Endothelial cell of umbilical vein (primary cell): ENCODE measurements around the gene UBASH3B. TPM values are rescaled to one million over a fixed set of nuclear protein-coding genes. Genes with fewer than 3 reads are reported as not detected.

Experiments
- BruUV-seq: library from RNA; stranded (reverse); fragments of 400-500 nt; replicated peaks from 2 replicates; lab custom pipeline; 2021; lab: Mats Ljungman, UMichigan
- CTCF ChIA-PET: fragments of 300-600, 350-600 bp; sonication (Branson Sonifier 250); formaldehyde crosslinking; loops from one replicate; lab custom pipeline; 2021; ENCODE audit warnings: antibody characterized with exemption, inconsistent platforms; lab: Charles Lee
- POLR2A ChIA-PET: fragments of 300-600, 350-600 bp; sonication (Branson Sonifier 250); formaldehyde crosslinking; loops from one replicate; lab custom pipeline; 2021; ENCODE audit warnings: antibody characterized with exemption, inconsistent platforms; lab: Charles Lee
- DNase-seq: peaks from one replicate; pipeline ENCODE4 v3.0.0-alpha.2; 2011; ENCODE audit warnings: low read depth, low spot score
- FAIRE-seq: peaks from 2 replicates; lab custom pipeline; 2011; peaks lifted over from hg19 to GRCh38; lab: Jason Lieb, UNC
- H2AFZ ChIP-seq: 2 replicates; pipeline ENCODE4 v1.6.0; 2012; ENCODE audit warnings: low read depth, low read length, control low read depth, inconsistent platforms
- H3K27ac ChIP-seq: 2 replicates; pipeline ENCODE4 v1.5.1; 2011; ENCODE audit warnings: low read depth, mild to moderate bottlenecking, control low read depth, low read length, moderate library complexity; ENCODE audit not compliant: insufficient read depth
- H3K27me3 ChIP-seq, 2 experiments: 2 replicates each; pipeline versions ENCODE4 v1.6.0 to v1.6.1; 2011; ENCODE audit warnings: low read length in 2 of 2, mixed read lengths in 1 of 2; ENCODE audit not compliant: control insufficient read depth in 2 of 2, insufficient read depth in 2 of 2
- H3K36me3 ChIP-seq, 2 experiments: 2 replicates in 1 of 2; 3 replicates in 1 of 2; pipeline ENCODE4 v1.5.1; 2011; ENCODE audit warnings: low read length in 2 of 2, mild to moderate bottlenecking in 1 of 2, moderate library complexity in 1 of 2; ENCODE audit not compliant: control insufficient read depth in 2 of 2, insufficient read depth in 2 of 2; ENCODE audit errors: extremely low read depth in 1 of 2
- H3K4me1 ChIP-seq: 3 replicates; pipeline ENCODE4 v1.5.1; 2011; ENCODE audit warnings: mild to moderate bottlenecking, low read length; ENCODE audit not compliant: control insufficient read depth, insufficient read depth; ENCODE audit errors: extremely low read depth
- H3K4me2 ChIP-seq: 2 replicates; pipeline ENCODE4 v1.6.1; 2011; ENCODE audit warnings: low read length, control low read depth, mixed read lengths; ENCODE audit not compliant: insufficient read depth
- H3K4me3 ChIP-seq, 3 experiments: fragments of 200-600 bp in 1 of 3; sonication (generic), shearing (Covaris generic) in 1 of 3; replicated peaks in 1 of 3; 2 replicates each; pipeline ENCODE4 v1.5.1; 2011 to 2016; ENCODE audit warnings: control low read depth in 3 of 3, low read length in 3 of 3, mild to moderate bottlenecking in 2 of 3, inconsistent platforms in 1 of 3, low read depth in 1 of 3, moderate library complexity in 1 of 3; ENCODE audit not compliant: insufficient read depth in 1 of 3
- H3K79me2 ChIP-seq: 2 replicates; pipeline ENCODE4 v1.6.0; 2012; ENCODE audit warnings: low read length, inconsistent platforms; ENCODE audit not compliant: control insufficient read depth, insufficient read depth
- H3K9ac ChIP-seq: replicated peaks from 2 replicates; pipeline ENCODE3; 2011; ENCODE audit warnings: low read length, control low read depth; ENCODE audit not compliant: insufficient read depth; ENCODE audit errors: extremely low read depth
- H3K9me1 ChIP-seq: replicated peaks from 3 replicates; pipeline ENCODE4 v1.6.0; 2011; ENCODE audit warnings: mild to moderate bottlenecking, low read length; ENCODE audit not compliant: control insufficient read depth, insufficient read depth; ENCODE audit errors: extremely low read depth
- H3K9me3 ChIP-seq: replicated peaks from 2 replicates; pipeline ENCODE4 v1.5.1; 2012; ENCODE audit warnings: low read length, inconsistent platforms; ENCODE audit not compliant: control insufficient read depth, insufficient read depth
- H4K20me1 ChIP-seq: replicated peaks from 2 replicates; pipeline ENCODE3; 2011; ENCODE audit warnings: mild to moderate bottlenecking, low read length; ENCODE audit not compliant: control insufficient read depth, insufficient read depth; ENCODE audit errors: extremely low read depth
- CTCF ChIP-seq, 2 donors: IDR thresholded peaks; 1 replicate in 1 of 2; 2 replicates in 1 of 2; pipeline ENCODE4 v1.5.1; 2011; ENCODE audit warnings: low read length in 2 of 2, mild to moderate bottlenecking in 2 of 2, moderate library complexity in 2 of 2, control low read depth in 1 of 2, inconsistent platforms in 1 of 2, low read depth in 1 of 2; ENCODE audit not compliant: insufficient read depth in 1 of 2; ENCODE audit errors: extremely low read depth in 1 of 2
- EZH2 ChIP-seq: IDR thresholded peaks from 2 replicates; pipeline ENCODE4 v1.6.1; 2012; ENCODE audit warnings: borderline replicate concordance, low read depth, mild to moderate bottlenecking, moderate library complexity, low read length, inconsistent platforms; ENCODE audit not compliant: severe bottlenecking
- FOS ChIP-seq: IDR thresholded peaks from 2 replicates; pipeline ENCODE4 v1.6.1; 2011; ENCODE audit warnings: mild to moderate bottlenecking, low read length, moderate library complexity, borderline replicate concordance; ENCODE audit not compliant: insufficient read depth
- GATA2 ChIP-seq: IDR thresholded peaks from 2 replicates; pipeline ENCODE4 v1.7.0; 2011; ENCODE audit warnings: low read depth, mild to moderate bottlenecking, moderate library complexity, mixed read lengths, low read length; ENCODE audit not compliant: insufficient read length, insufficient read depth
- JUN ChIP-seq: IDR thresholded peaks from 2 replicates; pipeline ENCODE4 v1.6.1; 2011; ENCODE audit warnings: borderline replicate concordance, low read depth; ENCODE audit not compliant: insufficient read length, insufficient read depth
- MAX ChIP-seq: IDR thresholded peaks from 2 replicates; pipeline ENCODE4 v1.6.1; 2011; ENCODE audit not compliant: insufficient read depth, insufficient read length
- MYC ChIP-seq: IDR thresholded peaks from one replicate; pipeline ENCODE4 v1.6.1; 2011; ENCODE audit warnings: mild to moderate bottlenecking, low read depth, low read length
- POLR2A ChIP-seq: IDR thresholded peaks from 2 replicates; pipeline ENCODE4 v1.6.1; 2012; ENCODE audit warnings: low read depth, mild to moderate bottlenecking, control low read depth, low read length
- POLR2AphosphoS5 ChIP-seq: IDR thresholded peaks from 2 replicates; pipeline ENCODE4 v1.6.1; 2012; ENCODE audit warnings: low read depth, mild to moderate bottlenecking, control low read depth, low read length, moderate library complexity; ENCODE audit not compliant: insufficient read depth
- dilution Hi-C: fragments of 300-500 bp; cut with MboI; formaldehyde crosslinking; loops from one replicate; pipeline ENCODE4 v1.15.0; 2019; ENCODE audit warnings: low sequenced_read_pairs; ENCODE audit not compliant: extremely low pct_ligation_motif_present
- intact Hi-C: fragments of 100-400 bp; cut with micrococcal nuclease; formaldehyde crosslinking; loops from one replicate; pipeline ENCODE4 v1.10.0; 2022
- polyA plus RNA-seq, 4 experiments: library from polyadenylated mRNA; depleted of rRNA in 3 of 4; stranded (reverse) in 3 of 4; unstranded in 1 of 4; fragments of >200 nt; gene quantifications; 2 replicates each; pipeline versions ENCODE4 v1.2.1 to v1.2.3, GENCODE V29; 2011 to 2012; ENCODE audit warnings: missing spikeins in 1 of 4
- total RNA-seq: library from RNA; stranded (reverse); gene quantifications from 2 replicates; pipeline ENCODE4 v1.2.3, GENCODE V29; 2021

Gene UBASH3B
- total and polyA plus RNA-seq, 2 donors (not counting 3 experiments of a cell fraction or from before 2014, with no cell fraction given) = 23.7 to 38.1 TPM

GRCh38 chr11:122665861-122666260 lies 10.3 kb downstream of the UBASH3B start:
- H4K20me1 ChIP-seq = no peaks in the 10 kb centered on the region
- no peak overlapping the region for H3K4me3 ChIP-seq
- ChIA-PET CTCF (interaction anchor here (1.4 to 3.5 kb wide), 2 partner anchors 10 to 46 kb away, joined by 4 to 11 read pairs; partner anchors contain the start of gene UBASH3B), POLR2A (no interaction called here)
- no peaks in the 10 kb centered on the region for H3K9me3 ChIP-seq
- dilution Hi-C loops = no loop called here
- TF ChIP-seq JUN (no peak), POLR2A (no peak), CTCF (IDR thresholded peaks at IDR 0.05; ENCODE audit: extremely low read depth in 1 of 2, insufficient read depth in 1 of 2, low read depth in 1 of 2, low read length in 2 of 2) (no peak), FOS (no peak), GATA2 (no peak), POLR2AphosphoS5 (no peak), EZH2 (no peak), MAX (no peak), MYC (no peak)
- H3K27ac ChIP-seq = no peak overlapping the region
- no peak overlapping the region for H2AFZ ChIP-seq
- H3K4me2 ChIP-seq = no peak overlapping the region
- intact Hi-C loops = no loop called here
- H3K36me3 ChIP-seq = no peaks in the 10 kb centered on the region
- no peak for FAIRE-seq
- BruUV-seq = no TSS peak
- peaks cover 33% of the 10 kb centered on the region for H3K79me2 ChIP-seq
- no peaks in the 10 kb centered on the region for H3K9me1 ChIP-seq
- no peak for DNase-seq
- H3K27me3 ChIP-seq = no peaks in the 10 kb centered on the region
- no peak overlapping the region for H3K9ac ChIP-seq
- H3K4me1 ChIP-seq = peaks cover 3% of the 10 kb centered on the region
